A673 (cell line): ENCODE measurements around the gene ZYG11A.

Source experiments
- CTCF ChIP-seq: fragments of 300-800, 200-600 bp; sonication (generic); conservative IDR thresholded peaks from 2 replicates; pipeline ENCODE4 v1.5.1; 2017; ENCODE audit warnings: low read depth, mild to moderate bottlenecking, antibody characterized with exemption, low read length, moderate library complexity, mixed read lengths
- EZH2 ChIP-seq: fragments of 200-600 bp; sonication (generic); IDR thresholded peaks from 2 replicates; pipeline ENCODE4 v1.6.1; 2017; ENCODE audit warnings: borderline replicate concordance, low read depth, mild to moderate bottlenecking, mixed read lengths, antibody characterized with exemption, low read length; ENCODE audit not compliant: poor library complexity, severe bottlenecking

- TF ChIP-seq EZH2 (no peak), CTCF (peak; percentile 41; the same call in 1 of the 2 replicates)
Observed at GRCh38 chr1:52913537-52913936, 71.0 kb downstream of the ZYG11A start.
